ENCODE data around the gene NDUFA13.
"Not testable (repeated sequence)": the region's sequence is repeated elsewhere in the genome, so short reads cannot be mapped to it uniquely, and the experiment has no call there.

Gene NDUFA13

DNA sequence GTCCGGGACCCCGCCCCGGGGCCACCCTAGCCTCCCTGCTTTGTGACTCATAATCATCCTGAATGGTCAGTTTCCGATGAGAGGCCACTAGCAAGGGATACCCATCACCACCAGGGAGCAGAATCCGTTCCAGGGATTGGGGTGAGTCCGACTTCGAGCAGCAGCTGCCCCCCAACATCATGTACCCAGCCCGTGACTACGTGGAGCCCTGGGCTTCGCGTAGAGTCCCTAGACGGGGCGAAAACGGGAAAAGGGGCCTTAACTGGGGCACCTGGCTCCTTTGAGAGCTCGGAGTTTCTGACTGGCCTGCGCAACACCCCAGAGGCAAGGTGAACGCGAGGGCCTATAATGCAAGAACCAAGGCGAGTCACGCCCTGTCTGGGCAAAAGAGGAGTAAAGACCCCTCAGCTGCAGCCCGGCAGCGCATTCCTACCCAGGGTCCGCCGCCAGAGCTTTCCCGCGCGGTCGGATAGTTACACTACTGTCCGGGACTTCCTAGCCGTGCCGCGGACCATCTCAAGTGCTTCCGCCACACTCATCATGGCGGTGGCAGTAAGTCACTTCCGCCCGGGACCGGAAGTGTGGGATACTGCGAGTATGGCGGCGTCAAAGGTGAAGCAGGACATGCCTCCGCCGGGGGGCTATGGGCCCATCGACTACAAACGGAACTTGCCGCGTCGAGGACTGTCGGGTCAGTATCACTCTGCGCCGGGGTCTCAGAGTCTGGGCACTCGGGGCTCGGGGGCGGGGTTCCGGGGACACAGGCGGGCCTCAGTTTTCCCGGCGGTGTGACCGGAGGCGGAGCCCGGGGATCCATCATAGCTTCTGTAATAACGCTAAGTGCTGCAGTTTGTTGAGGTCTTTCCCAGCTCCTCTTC lies at the start of gene NDUFA13:
TSS of gene NDUFA13 (plus strand) at position 584 of the 878 bp plus-strand sequence. CDS start at position 598, 14 bp downstream.
- DNase-seq (ENCODE audit: extremely low read depth, low read depth) = peak; percentile 70
- TF ChIP-seq CTCF (IDR thresholded peaks at IDR 0.05; ENCODE audit: low read depth, low read length) = peak; percentile 8; the same call in 1 of the 2 replicates

- no peak for TF ChIP-seq CTCF (IDR thresholded peaks at IDR 0.05; ENCODE audit: low read depth, low read length)
- no peak for DNase-seq (ENCODE audit: extremely low read depth, low read depth)
These were observed 47.5 kb upstream of the NDUFA13 start for GRCh38 chr19:19468424-19469050.

DNA sequence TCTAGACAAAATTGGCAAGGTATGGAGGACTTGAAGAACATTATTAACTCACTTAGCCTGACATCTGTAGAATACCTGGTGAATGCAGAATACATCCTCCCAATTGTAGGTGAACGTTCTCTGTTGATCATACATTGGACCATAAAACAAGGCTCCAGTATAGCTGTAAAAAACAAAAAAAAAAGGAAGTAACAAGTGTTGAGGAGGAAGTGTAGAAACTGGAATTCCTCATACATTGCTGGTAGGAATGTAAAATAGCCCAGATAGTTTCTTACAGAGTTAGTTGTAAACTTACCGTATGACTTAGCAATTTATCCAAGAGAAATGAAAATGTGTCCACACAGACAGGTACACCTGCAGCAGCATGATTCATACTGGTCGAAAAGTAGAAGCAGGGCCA lies 45.4 kb upstream of the NDUFA13 start:
- DNase-seq (ENCODE audit: extremely low read depth, low read depth) = no peak
- no peak for TF ChIP-seq CTCF (IDR thresholded peaks at IDR 0.05; ENCODE audit: low read depth, low read length)

DNA sequence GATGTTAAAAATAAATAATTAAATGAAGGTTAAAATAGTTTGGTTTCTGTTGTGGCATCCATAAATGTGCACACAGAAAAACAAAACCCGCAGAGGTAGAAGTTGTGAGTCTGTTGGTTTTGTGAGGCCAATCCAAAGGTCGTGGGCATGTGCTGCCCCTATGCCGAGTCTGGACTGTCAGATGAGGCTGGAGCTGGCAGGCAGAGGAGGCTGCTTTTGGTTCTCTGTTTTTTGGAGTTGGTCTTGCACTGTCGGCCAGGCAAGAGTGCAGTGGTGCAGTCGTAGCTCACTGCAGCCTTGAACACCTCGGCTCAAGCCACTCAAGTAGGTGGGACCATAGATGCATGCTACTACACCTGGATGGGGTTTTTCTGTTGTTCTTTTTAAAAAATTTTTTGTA lies 44.3 kb upstream of the NDUFA13 start:
- DNase-seq (ENCODE audit: extremely low read depth, low read depth) = no peak
- no peak for TF ChIP-seq CTCF (IDR thresholded peaks at IDR 0.05; ENCODE audit: low read depth, low read length)

GRCh38 chr19:19472106-19472505 lies 43.9 kb upstream of the NDUFA13 start:
- not testable (repeated sequence) for DNase-seq (ENCODE audit: extremely low read depth, low read depth)

DNA sequence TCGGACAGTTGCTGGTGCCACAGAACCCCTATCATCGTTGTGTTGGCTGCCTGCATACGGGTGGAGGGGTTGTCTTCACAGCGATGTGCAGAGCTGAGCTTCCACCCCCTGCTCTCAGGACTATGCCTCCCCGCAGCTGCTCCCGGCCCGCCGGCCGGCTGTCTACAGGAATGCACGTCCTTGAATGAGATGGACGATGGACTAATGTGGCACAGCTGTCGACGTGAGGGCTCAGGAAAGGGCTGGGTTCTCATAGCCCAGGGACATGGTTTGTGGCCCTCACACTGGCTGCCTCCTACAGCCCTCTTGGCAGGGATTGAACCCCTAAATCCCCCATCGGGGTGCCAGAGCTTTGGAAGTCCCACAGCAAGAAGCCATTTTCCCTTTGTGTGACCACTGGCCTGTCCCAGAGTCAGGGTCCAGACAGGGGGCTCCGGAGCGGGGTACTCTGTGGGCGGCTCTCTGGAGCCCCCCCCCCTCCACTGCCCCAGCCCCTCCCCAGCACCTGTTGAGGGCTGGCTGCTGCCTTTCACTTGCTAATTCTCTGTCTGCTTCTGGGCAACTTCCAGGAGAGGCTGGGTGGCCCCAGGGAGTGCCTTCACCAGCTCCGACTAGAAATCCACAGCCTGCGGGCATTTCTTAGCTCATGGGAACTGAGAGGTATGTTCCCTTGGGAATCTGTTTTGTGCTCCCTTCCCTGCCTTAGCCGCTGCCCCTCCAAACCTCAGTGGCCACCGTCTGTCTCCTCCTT lies 40.8 kb upstream of the NDUFA13 start:
- no peak for TF ChIP-seq CTCF (IDR thresholded peaks at IDR 0.05; ENCODE audit: low read depth, low read length)
- no peak for DNase-seq (ENCODE audit: extremely low read depth, low read depth)

DNA sequence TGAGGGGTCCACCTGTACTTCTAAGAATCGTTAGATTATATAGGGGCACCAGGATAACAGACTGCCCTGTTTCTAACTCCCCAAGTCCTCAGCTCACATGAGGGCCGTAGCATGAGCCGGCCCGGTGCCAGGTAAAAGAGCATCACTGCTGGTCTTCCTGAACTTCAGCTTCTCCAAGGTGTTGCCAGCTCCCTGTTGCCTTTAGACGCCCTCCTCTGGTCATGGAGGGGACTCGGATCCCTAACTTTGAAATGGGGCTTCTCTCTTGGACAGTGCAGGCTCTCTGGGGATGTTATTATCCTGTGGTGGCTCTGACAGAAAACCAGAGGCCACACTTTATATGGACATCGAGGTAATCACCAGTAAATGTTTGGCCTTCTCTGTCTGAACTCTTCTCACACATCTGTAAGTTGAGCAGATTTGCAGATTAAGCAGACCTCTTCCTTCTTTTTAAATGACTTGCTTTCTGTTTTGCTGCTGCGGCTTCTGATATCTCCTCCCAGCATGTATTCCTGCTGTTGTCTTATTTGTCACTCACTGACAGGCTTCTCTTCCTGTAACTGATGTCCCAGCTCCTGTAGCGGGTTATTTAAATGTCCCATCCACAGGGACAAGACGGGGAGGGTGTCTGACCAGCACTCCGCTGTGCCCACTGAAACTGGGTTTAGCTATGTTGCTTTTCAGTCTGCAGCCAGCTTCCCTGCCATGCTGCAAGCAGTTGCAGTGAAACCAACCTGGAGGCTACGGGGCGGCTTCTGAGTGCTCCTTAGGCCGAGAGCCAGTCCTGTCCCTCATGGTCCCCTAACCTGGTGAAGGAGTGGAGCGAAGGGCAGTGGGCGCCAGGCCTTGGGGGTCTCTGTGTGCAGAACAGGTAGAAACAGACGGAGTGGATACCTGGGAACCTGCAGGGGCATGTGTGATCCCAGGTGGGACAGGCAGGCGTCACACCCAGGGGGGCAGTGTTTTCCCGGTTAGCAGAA lies 39.9 kb upstream of the NDUFA13 start:
- DNase-seq (ENCODE audit: extremely low read depth, low read depth) = no peak
- TF ChIP-seq CTCF (IDR thresholded peaks at IDR 0.05; ENCODE audit: low read depth, low read length) = peak; percentile 34
